GM06990 (cell line): Measurements from ENCODE around the gene TPM2.

Experiments
- DNase-seq: peaks from one replicate; pipeline ENCODE4 v3.0.0-alpha.2; 2011; ENCODE audit not compliant: insufficient read length; ENCODE audit errors: extremely low read depth
- H3K27me3 ChIP-seq: replicated peaks from 2 replicates; pipeline ENCODE4 v1.6.0; 2011; ENCODE audit warnings: low read length; ENCODE audit not compliant: control insufficient read depth, insufficient read depth
- H3K36me3 ChIP-seq: 2 replicates; pipeline ENCODE4 v1.5.1; 2011; ENCODE audit warnings: low read length; ENCODE audit not compliant: control insufficient read depth, insufficient read depth
- H3K4me3 ChIP-seq: replicated peaks from 2 replicates; pipeline ENCODE4 v1.5.1; 2011; ENCODE audit warnings: low read depth, mild to moderate bottlenecking, control low read depth, low read length
- CTCF ChIP-seq: IDR thresholded peaks from 2 replicates; pipeline ENCODE4 v1.5.1; 2011; ENCODE audit warnings: low read length, control low read depth, mild to moderate bottlenecking, inconsistent platforms; ENCODE audit not compliant: insufficient read depth, poor library complexity, severe bottlenecking

Gene TPM2

GRCh38 chr9:35723908-35724307, 34.2 kb upstream of the TPM2 start:
- no peak overlapping the region for H3K4me3 ChIP-seq
- H3K27me3 ChIP-seq: no peaks in the 10 kb centered on the region
- TF ChIP-seq CTCF: no peak
- H3K36me3 ChIP-seq: peaks cover 57% of the 10 kb centered on the region
- no peak for DNase-seq

GRCh38 chr9:35723426-35723825, 33.7 kb upstream of the TPM2 start:
- Histone ChIP-seq H3K36me3 (peaks cover 61% of the 10 kb centered on the region), H3K27me3 (no peaks in the 10 kb centered on the region), H3K4me3 (no peak overlapping the region)
- no peak for TF ChIP-seq CTCF
- no peak for DNase-seq

GRCh38 chr9:35719546-35719945, 29.8 kb upstream of the TPM2 start:
- peaks cover 76% of the 10 kb centered on the region for H3K36me3 ChIP-seq

GRCh38 chr9:35718721-35719511, 29.2 kb upstream of the TPM2 start:
- Histone ChIP-seq H3K36me3 (peaks cover 79% of the 10 kb centered on the region), H3K4me3 (no peak overlapping the region), H3K27me3 (no peaks in the 10 kb centered on the region)
- no peak for DNase-seq
- no peak for TF ChIP-seq CTCF

More at GRCh38 chr9:35719546-35719945, 29.8 kb upstream of the TPM2 start:
- H3K27me3 ChIP-seq: no peaks in the 10 kb centered on the region
- no peak for TF ChIP-seq CTCF
- H3K4me3 ChIP-seq: no peak overlapping the region
- no peak for DNase-seq

GRCh38 chr9:35717132-35717870, 27.6 kb upstream of the TPM2 start:
- no peak for DNase-seq
- Histone ChIP-seq H3K36me3 (peaks cover 80% of the 10 kb centered on the region), H3K27me3 (no peaks in the 10 kb centered on the region), H3K4me3 (no peak overlapping the region)
- TF ChIP-seq CTCF: no peak
